Suprapubic skin (tissue), 4 donors: ENCODE measurements around the gene PNO1. TPM values are rescaled to one million over a fixed set of nuclear protein-coding genes. Genes with fewer than 3 reads are reported as not detected.

ENCODE experiments used
- DNase-seq, 2 donors: peaks; one replicate each; pipeline ENCODE4 v3.0.0-alpha.2; 2019; ENCODE audit warnings: low spot score in 2 of 2
- H3K27ac ChIP-seq: fragments of 200-600 bp; sonication (generic); one replicate; pipeline ENCODE4 v1.5.1; 2019
- H3K27me3 ChIP-seq: fragments of 200-600 bp; sonication (generic); one replicate; pipeline ENCODE4 v1.5.1; 2019
- H3K36me3 ChIP-seq: fragments of 200-600 bp; sonication (generic); one replicate; pipeline ENCODE4 v1.5.1; 2019
- H3K4me1 ChIP-seq: fragments of 200-600 bp; sonication (generic); one replicate; pipeline ENCODE4 v1.5.1; 2019
- H3K4me3 ChIP-seq: fragments of 200-600 bp; sonication (generic); one replicate; pipeline ENCODE4 v1.5.1; 2019; ENCODE audit warnings: mild to moderate bottlenecking
- H3K9me3 ChIP-seq: fragments of 200-600 bp; sonication (generic); one replicate; pipeline ENCODE4 v1.5.1; 2019
- EP300 ChIP-seq: sonication (generic); formaldehyde crosslinking; IDR thresholded peaks from one replicate; pipeline ENCODE4 v1.6.1; 2017; ENCODE audit warnings: antibody characterized with exemption
- POLR2A ChIP-seq, 2 donors: fragments of 450-650 bp; IDR thresholded peaks; one replicate each; pipeline ENCODE4 v1.6.1; 2017; ENCODE audit warnings: antibody characterized with exemption in 2 of 2, mild to moderate bottlenecking in 2 of 2, moderate library complexity in 2 of 2
- POLR2AphosphoS5 ChIP-seq, 3 donors: sonication (generic); formaldehyde crosslinking; IDR thresholded peaks; one replicate each; pipeline ENCODE4 v1.6.1; 2017; ENCODE audit warnings: antibody characterized with exemption in 3 of 3
- WGBS: methylation state at CpG from one replicate; pipeline ENCODE4 v1.1.5; 2018; 5-methylcytosine and 5-hydroxymethylcytosine counted together
- total RNA-seq, 4 donors: library from RNA; depleted of rRNA; stranded (reverse); fragments of >200 nt; gene quantifications; one replicate each; pipeline ENCODE4 v1.1.0, GENCODE V29; 2016
- TF ChIP-seq, protein P1 (sequence below), 2 donors: fragments of 200-600 bp in 1 of 2; fragments of 450-650 bp in 1 of 2; sonication (generic) in 1 of 2; IDR thresholded peaks; one replicate each; pipeline ENCODE4 v1.5.1; 2016 to 2019; ENCODE audit warnings: antibody characterized with exemption in 2 of 2, mild to moderate bottlenecking in 1 of 2, moderate library complexity in 1 of 2

Gene PNO1
- total RNA-seq, 4 donors from 2014 or later: 8.4 to 20.2 (median 15.5) TPM

DNA sequence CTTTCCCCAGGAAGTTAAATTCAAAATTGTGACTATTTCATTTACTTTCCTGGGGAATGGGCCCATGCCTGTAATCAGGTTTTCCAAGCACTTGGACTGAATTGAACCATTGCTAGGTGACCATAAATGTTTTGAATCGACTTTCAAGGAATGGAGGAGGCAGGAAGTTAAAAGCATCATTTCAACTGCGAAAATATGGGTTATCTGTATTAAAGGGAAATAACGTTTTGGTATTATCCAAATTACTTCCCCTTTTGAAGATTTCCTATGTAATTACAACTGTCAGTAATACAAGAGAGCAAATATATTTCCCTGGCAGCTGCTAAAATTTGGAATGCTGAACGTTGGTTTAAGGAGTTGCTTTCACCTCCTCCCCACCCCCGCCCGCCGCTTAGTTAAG is 19.0 kb downstream of the PNO1 start:
- H3K4me3 ChIP-seq: no peak overlapping the region
- H3K27me3 ChIP-seq: no peaks in the 10 kb centered on the region
- no peak for TF ChIP-seq EP300
- TF ChIP-seq POLR2A (IDR thresholded peaks at IDR 0.05): no peak
- TF ChIP-seq POLR2AphosphoS5 (IDR thresholded peaks at IDR 0.05): no peak
- TF ChIP-seq, protein P1, sequence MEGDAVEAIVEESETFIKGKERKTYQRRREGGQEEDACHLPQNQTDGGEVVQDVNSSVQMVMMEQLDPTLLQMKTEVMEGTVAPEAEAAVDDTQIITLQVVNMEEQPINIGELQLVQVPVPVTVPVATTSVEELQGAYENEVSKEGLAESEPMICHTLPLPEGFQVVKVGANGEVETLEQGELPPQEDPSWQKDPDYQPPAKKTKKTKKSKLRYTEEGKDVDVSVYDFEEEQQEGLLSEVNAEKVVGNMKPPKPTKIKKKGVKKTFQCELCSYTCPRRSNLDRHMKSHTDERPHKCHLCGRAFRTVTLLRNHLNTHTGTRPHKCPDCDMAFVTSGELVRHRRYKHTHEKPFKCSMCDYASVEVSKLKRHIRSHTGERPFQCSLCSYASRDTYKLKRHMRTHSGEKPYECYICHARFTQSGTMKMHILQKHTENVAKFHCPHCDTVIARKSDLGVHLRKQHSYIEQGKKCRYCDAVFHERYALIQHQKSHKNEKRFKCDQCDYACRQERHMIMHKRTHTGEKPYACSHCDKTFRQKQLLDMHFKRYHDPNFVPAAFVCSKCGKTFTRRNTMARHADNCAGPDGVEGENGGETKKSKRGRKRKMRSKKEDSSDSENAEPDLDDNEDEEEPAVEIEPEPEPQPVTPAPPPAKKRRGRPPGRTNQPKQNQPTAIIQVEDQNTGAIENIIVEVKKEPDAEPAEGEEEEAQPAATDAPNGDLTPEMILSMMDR (IDR thresholded peaks at IDR 0.05): no peak
- no peaks in the 10 kb centered on the region for H3K9me3 ChIP-seq
- whole genome bisulfite sequencing: 74% methylated on average over 7 of the region's 7 CpGs
- no peak for DNase-seq
- peaks cover 58% of the 10 kb centered on the region for H3K36me3 ChIP-seq
- H3K27ac ChIP-seq: no peak overlapping the region
- H3K4me1 ChIP-seq: no peaks in the 10 kb centered on the region

DNA sequence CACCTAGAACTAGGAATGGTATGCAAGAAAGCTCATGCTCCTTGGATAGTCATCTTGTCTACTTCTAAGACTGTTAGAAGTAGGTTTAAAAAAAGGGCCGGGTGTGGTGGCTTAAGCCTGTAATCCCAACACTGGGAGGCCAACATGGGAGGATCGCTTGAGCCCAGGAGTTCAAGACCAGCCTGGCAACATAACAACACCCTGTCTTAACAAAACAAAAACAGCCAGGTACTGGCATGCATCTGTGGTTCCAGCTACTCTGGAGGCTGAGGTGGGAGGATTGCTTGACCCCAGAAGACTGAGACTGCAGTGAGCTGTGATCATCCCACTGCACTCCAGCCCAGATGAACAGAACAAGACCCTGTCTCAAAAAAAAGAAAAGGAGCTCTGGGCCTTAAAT is 19.9 kb downstream of the PNO1 start:
- WGBS: 67% methylated on average over 2 of the region's 2 CpGs
- peaks cover 58% of the 10 kb centered on the region for H3K36me3 ChIP-seq
- TF ChIP-seq, protein P1 (IDR thresholded peaks at IDR 0.05): no peak
- no peak for TF ChIP-seq POLR2A (IDR thresholded peaks at IDR 0.05)
- TF ChIP-seq POLR2AphosphoS5 (IDR thresholded peaks at IDR 0.05): no peak
- TF ChIP-seq EP300: no peak

DNA sequence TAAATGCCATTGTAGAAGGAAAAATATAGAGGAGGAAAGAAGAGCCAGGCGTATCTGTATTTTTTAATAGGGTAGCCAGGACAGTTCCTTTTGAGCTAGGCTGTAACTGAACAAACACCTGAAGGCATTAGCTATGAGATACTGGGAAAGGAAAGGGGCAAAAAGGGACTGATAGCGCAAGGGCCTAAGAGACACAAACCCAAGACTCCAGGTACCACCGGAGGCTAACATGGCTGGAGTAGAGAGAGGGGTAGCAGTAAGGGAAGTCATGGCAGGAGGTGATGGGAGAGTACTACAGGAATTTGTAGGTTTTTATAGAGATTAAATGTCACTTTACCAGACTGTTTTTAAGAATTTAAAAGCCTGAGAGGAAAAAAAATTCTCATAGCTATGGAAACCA is 20.7 kb downstream of the PNO1 start:
- Histone ChIP-seq H3K4me1 (no peaks in the 10 kb centered on the region), H3K27ac (no peak overlapping the region), H3K9me3 (no peaks in the 10 kb centered on the region), H3K4me3 (no peak overlapping the region), H3K27me3 (no peaks in the 10 kb centered on the region), H3K36me3 (peaks cover 58% of the 10 kb centered on the region)
- DNase-seq: no peak
- TF ChIP-seq POLR2AphosphoS5 (IDR thresholded peaks at IDR 0.05) (no peak), EP300 (no peak), POLR2A (IDR thresholded peaks at IDR 0.05) (no peak)
- TF ChIP-seq, protein P1 (IDR thresholded peaks at IDR 0.05): no peak
- WGBS: 97% methylated on average over 3 of the region's 3 CpGs

More for the DNA sequence above, 19.9 kb downstream of the PNO1 start:
- no peaks in the 10 kb centered on the region for H3K9me3 ChIP-seq
- no peak overlapping the region for H3K27ac ChIP-seq
- H3K27me3 ChIP-seq: no peaks in the 10 kb centered on the region
- no peaks in the 10 kb centered on the region for H3K4me1 ChIP-seq
- no peak for DNase-seq
- no peak overlapping the region for H3K4me3 ChIP-seq

DNA sequence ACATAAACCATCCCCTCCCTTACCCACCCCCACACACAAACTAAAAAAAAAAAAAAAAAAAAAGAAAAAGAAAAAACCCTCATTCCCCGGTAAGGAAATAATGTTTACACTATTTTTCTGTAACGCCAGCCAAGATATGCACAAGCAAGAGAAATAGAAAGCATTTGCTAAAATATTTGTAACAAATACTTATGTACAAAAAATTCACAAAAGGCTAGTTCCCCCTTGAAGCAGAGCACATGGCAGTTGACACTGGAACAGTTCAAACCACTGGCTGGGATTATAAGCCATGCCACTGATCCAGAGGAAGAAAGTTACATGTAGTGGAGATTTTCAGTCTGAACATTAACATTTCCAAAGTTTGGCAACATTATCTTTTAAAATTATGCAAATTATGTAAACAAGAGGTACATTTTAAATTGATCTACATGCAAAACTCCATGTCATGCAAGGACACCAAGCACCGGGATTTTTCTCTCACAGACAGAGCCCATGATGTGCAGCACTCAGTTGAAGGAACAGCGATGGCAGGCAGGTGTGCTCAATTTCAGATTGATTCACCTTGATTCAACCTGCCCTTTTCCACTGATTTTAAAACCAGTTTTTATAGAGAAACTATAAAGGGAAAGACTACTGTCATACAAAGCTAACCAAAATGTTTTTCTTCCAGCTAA is 21.4 kb downstream of the PNO1 start:
- no peak overlapping the region for H3K27ac ChIP-seq
- H3K4me1 ChIP-seq: no peaks in the 10 kb centered on the region
- WGBS: 87% methylated on average over 4 of the region's 4 CpGs
- no peak for DNase-seq
- H3K36me3 ChIP-seq: peaks cover 57% of the 10 kb centered on the region
- H3K27me3 ChIP-seq: no peaks in the 10 kb centered on the region
- TF ChIP-seq POLR2A (IDR thresholded peaks at IDR 0.05) (no peak), POLR2AphosphoS5 (IDR thresholded peaks at IDR 0.05) (no peak), EP300 (no peak)
- TF ChIP-seq, protein P1 (IDR thresholded peaks at IDR 0.05): no peak
- no peaks in the 10 kb centered on the region for H3K9me3 ChIP-seq
- no peak overlapping the region for H3K4me3 ChIP-seq

DNA sequence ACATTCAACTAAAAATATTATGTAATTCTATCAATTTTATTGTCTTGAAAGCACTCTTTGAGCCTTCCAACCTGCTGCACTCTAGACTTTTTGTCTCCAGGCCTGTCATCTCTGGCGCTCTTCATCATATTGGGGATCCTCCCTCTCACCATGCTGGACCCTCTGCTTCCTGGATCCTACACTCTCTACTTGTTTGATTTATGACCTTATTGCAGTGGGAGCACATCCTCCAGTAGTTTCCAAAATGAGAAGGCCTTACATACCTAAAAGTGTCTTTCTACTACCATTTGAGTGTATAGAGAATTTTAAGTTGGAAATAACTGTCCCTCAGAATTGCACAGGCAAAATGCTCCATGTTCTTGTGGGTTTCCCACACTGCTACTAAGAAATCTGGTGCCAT is 25.2 kb downstream of the PNO1 start:
- no peak overlapping the region for H3K27ac ChIP-seq
- H3K4me3 ChIP-seq: no peak overlapping the region
- DNase-seq: no peak
- H3K4me1 ChIP-seq: no peaks in the 10 kb centered on the region
- TF ChIP-seq, protein P1 (IDR thresholded peaks at IDR 0.05): no peak
- TF ChIP-seq POLR2AphosphoS5 (IDR thresholded peaks at IDR 0.05): no peak
- no peak for TF ChIP-seq EP300
- TF ChIP-seq POLR2A (IDR thresholded peaks at IDR 0.05): no peak
- 90% methylated on average over 1 of the region's 1 CpG for WGBS
- H3K27me3 ChIP-seq: no peaks in the 10 kb centered on the region
- peaks cover 42% of the 10 kb centered on the region for H3K36me3 ChIP-seq
- no peaks in the 10 kb centered on the region for H3K9me3 ChIP-seq
